ENCODE data around the gene FOXJ3.
"Not testable (repeated sequence)": the region's sequence is repeated elsewhere in the genome, so short reads cannot be mapped to it uniquely, and the experiment has no call there.

Gene FOXJ3

GRCh38 chr1:42209526-42210251, 125.3 kb downstream of the FOXJ3 start:
- no peaks in the 10 kb centered on the region for H3K27me3 ChIP-seq
- no peak for TF ChIP-seq Cebpa-rat (IDR thresholded peaks at IDR 0.05)
- no peak overlapping the region for H3K4me3 ChIP-seq
- no peak overlapping the region for H3K27ac ChIP-seq
- peaks cover 83% of the 10 kb centered on the region for H3K36me3 ChIP-seq
- peaks cover 15% of the 10 kb centered on the region for H3K4me1 ChIP-seq
- peaks cover 42% of the 10 kb centered on the region for H4K20me1 ChIP-seq
- no peak overlapping the region for H3K9ac ChIP-seq
- H3K9me3 ChIP-seq: peaks cover 74% of the 10 kb centered on the region
- no peak overlapping the region for H3K4me2 ChIP-seq

DNA sequence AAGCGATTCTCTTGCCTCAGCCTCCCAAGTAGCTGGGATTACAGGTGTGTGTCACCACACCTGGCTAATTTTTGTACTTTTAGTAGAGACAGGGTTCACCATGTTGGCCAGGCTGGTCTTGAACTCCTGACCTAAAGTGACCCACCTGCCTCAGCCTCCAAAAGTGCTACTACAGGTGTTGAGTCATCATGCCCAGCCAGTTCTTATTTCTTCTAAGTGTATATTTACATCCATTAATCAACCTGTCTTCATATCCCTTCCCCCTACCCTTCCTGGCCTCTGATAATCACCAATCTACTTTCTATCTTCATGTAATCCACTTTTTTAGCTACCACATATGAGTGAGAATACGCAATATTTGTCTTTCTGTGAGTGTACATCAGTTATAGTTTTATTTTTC, 128.1 kb downstream of the FOXJ3 start:
- H3K27me3 ChIP-seq, H3K4me2 ChIP-seq, H3K9ac ChIP-seq, H3K27ac ChIP-seq, H3K4me3 ChIP-seq: not testable (repeated sequence)
- peaks cover 42% of the 10 kb centered on the region for H4K20me1 ChIP-seq
- H3K4me1 ChIP-seq: peaks cover 12% of the 10 kb centered on the region
- H3K36me3 ChIP-seq: peaks cover 91% of the 10 kb centered on the region
- peaks cover 74% of the 10 kb centered on the region for H3K9me3 ChIP-seq

DNA sequence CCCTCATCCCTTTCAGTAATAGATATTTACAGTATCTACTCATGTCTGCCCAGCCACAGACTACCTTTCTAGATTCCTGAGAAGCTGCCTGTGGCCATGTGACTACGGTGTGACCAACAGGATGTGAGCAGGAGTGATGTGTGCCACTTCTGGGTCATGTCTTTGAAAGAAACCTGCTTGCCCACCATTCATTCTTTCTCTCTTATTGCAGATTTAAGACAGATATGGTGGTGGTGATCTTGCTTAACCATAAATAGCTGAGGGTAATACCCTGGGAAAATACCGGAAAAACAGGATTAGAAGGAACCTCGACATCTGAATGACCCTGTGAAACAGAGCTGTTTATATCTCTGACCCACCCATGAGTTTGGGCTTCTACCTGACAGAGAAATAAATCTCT, 128.9 kb downstream of the FOXJ3 start:
- Histone ChIP-seq H3K36me3 (peaks cover 83% of the 10 kb centered on the region), H3K4me1 (peaks cover 4% of the 10 kb centered on the region), H3K9me3 (peaks cover 73% of the 10 kb centered on the region), H3K27me3 (no peaks in the 10 kb centered on the region), H3K4me2 (no peak overlapping the region), H4K20me1 (peaks cover 35% of the 10 kb centered on the region), H3K4me3 (no peak overlapping the region), H3K9ac (no peak overlapping the region), H3K27ac (no peak overlapping the region)
- no peak for TF ChIP-seq Cebpa-rat (IDR thresholded peaks at IDR 0.05)

GRCh38 chr1:42201986-42202385, 133.0 kb downstream of the FOXJ3 start:
- Histone ChIP-seq H3K4me3 (no peak overlapping the region), H3K27ac (no peak overlapping the region), H4K20me1 (no peaks in the 10 kb centered on the region; the same call in 1 of the 2 replicates), H3K9me3 (peaks cover 33% of the 10 kb centered on the region), H3K36me3 (peaks cover 80% of the 10 kb centered on the region), H3K9ac (no peak overlapping the region), H3K4me1 (no peaks in the 10 kb centered on the region), H3K4me2 (no peak overlapping the region), H3K27me3 (no peaks in the 10 kb centered on the region)
- no peak for TF ChIP-seq Cebpa-rat (IDR thresholded peaks at IDR 0.05)

DNA sequence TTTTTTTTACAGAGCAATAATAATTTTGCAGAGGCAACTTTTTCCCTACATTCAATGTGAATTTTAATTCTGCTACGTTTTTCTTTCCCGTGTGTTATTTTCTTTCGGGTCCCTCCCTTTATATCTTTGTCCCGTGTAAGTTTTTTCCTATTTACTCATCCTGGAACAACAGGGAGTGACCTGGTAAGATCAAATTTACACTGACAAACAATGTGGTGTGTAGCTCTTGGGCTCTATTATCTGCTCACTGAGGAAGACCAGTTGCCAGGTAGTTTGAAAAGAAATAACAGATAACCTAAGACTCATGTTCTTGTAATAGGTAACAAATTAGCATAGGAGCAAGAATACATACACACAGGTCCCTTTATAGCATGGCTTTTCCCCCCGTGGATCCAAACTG, 136.8 kb downstream of the FOXJ3 start:
- Histone ChIP-seq H3K9ac (no peak overlapping the region), H3K36me3 (peaks cover 80% of the 10 kb centered on the region), H3K4me3 (no peak overlapping the region), H3K27me3 (no peaks in the 10 kb centered on the region), H3K4me1 (no peaks in the 10 kb centered on the region), H3K4me2 (no peak overlapping the region), H3K27ac (no peak overlapping the region), H3K9me3 (peaks cover 14% of the 10 kb centered on the region), H4K20me1 (no peaks in the 10 kb centered on the region)
- TF ChIP-seq Cebpa-rat (IDR thresholded peaks at IDR 0.05): no peak

DNA sequence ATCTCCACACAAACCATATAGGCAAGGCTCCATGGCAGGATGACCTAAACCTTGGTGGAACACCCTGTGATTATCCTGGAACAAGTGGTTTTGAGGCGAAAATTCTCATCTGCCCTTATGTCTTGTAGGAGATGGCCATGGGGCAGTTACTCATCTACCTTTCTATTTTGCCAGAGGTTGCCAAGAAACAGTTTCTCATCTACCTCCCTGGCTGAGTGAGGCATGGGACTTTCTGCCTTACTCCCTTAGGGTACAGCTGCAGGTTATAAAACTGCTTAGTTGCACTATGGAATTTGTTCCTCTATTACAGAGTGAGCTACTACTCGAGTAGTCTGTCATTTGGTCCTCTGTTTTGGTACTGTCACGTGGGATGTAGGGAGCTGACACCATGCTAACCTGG, 139.2 kb downstream of the FOXJ3 start:
- H3K9me3 ChIP-seq: no peaks in the 10 kb centered on the region
- H3K9ac ChIP-seq: no peak overlapping the region
- H3K4me3 ChIP-seq: no peak overlapping the region
- peaks cover 82% of the 10 kb centered on the region for H3K36me3 ChIP-seq
- no peak overlapping the region for H3K27ac ChIP-seq
- no peaks in the 10 kb centered on the region for H3K4me1 ChIP-seq
- H3K4me2 ChIP-seq: no peak overlapping the region
- H3K27me3 ChIP-seq: no peaks in the 10 kb centered on the region
- peaks cover 11% of the 10 kb centered on the region; the same call in 1 of the 2 replicates for H4K20me1 ChIP-seq
- no peak for TF ChIP-seq Cebpa-rat (IDR thresholded peaks at IDR 0.05)

GRCh38 chr1:42192106-42192505, 142.9 kb downstream of the FOXJ3 start:
- no peaks in the 10 kb centered on the region for H3K9me3 ChIP-seq
- no peak overlapping the region for H3K27ac ChIP-seq
- H4K20me1 ChIP-seq: peaks cover 11% of the 10 kb centered on the region; the same call in 1 of the 2 replicates
- no peak overlapping the region for H3K4me3 ChIP-seq
- TF ChIP-seq Cebpa-rat (IDR thresholded peaks at IDR 0.05): no peak
- H3K9ac ChIP-seq: no peak overlapping the region
- no peaks in the 10 kb centered on the region for H3K27me3 ChIP-seq
- H3K36me3 ChIP-seq: peaks cover 86% of the 10 kb centered on the region
- H3K4me1 ChIP-seq: no peaks in the 10 kb centered on the region
- no peak overlapping the region for H3K4me2 ChIP-seq

- peaks cover 11% of the 10 kb centered on the region; the same call in 1 of the 2 replicates for H4K20me1 ChIP-seq
- H3K4me1 ChIP-seq: no peaks in the 10 kb centered on the region
- no peak overlapping the region for H3K27ac ChIP-seq
- H3K4me2 ChIP-seq: no peak overlapping the region
- no peaks in the 10 kb centered on the region for H3K27me3 ChIP-seq
- no peak overlapping the region for H3K9ac ChIP-seq
- no peak overlapping the region for H3K4me3 ChIP-seq
- TF ChIP-seq Cebpa-rat (IDR thresholded peaks at IDR 0.05): no peak
- no peaks in the 10 kb centered on the region for H3K9me3 ChIP-seq
- peaks cover 86% of the 10 kb centered on the region for H3K36me3 ChIP-seq
Measured at GRCh38 chr1:42191319-42191718, 143.7 kb downstream of the FOXJ3 start.

- Histone ChIP-seq H3K4me1 (no peaks in the 10 kb centered on the region), H3K27ac (no peak overlapping the region), H4K20me1 (peaks cover 11% of the 10 kb centered on the region; the same call in 1 of the 2 replicates), H3K9me3 (no peaks in the 10 kb centered on the region), H3K36me3 (peaks cover 86% of the 10 kb centered on the region), H3K9ac (no peak overlapping the region), H3K4me2 (no peak overlapping the region), H3K4me3 (no peak overlapping the region), H3K27me3 (no peaks in the 10 kb centered on the region)
- no peak for TF ChIP-seq Cebpa-rat (IDR thresholded peaks at IDR 0.05)
Measured at GRCh38 chr1:42189931-42190853, 144.8 kb downstream of the FOXJ3 start.

GRCh38 chr1:42186152-42186551, 148.9 kb downstream of the FOXJ3 start:
- no peak overlapping the region for H3K27ac ChIP-seq
- H3K9ac ChIP-seq: no peak overlapping the region
- no peaks in the 10 kb centered on the region for H3K9me3 ChIP-seq
- no peak overlapping the region for H3K4me2 ChIP-seq
- H3K4me3 ChIP-seq: no peak overlapping the region
- no peak for TF ChIP-seq Cebpa-rat (IDR thresholded peaks at IDR 0.05)
- no peaks in the 10 kb centered on the region; the same call in 1 of the 2 replicates for H3K4me1 ChIP-seq
- peaks cover 88% of the 10 kb centered on the region for H3K36me3 ChIP-seq
- H3K27me3 ChIP-seq: no peaks in the 10 kb centered on the region
- peaks cover 3% of the 10 kb centered on the region; the same call in 1 of the 2 replicates for H4K20me1 ChIP-seq

Data from BLaER1 (cell line).